HG03565 (cell line): ENCODE results near the gene C18orf54.
"Not testable (repeated sequence)": the region's sequence is repeated elsewhere in the genome, so short reads cannot be mapped to it uniquely, and the experiment has no call there.

Experiments
- ATAC-seq: cut with Tn5 transposase; IDR thresholded peaks from one replicate; pipeline ENCODE4 v1.9.1; 2021; ENCODE audit warnings: mild to moderate bottlenecking, moderate library complexity; ENCODE audit not compliant: unreplicated experiment

The C18orf54 gene

DNA sequence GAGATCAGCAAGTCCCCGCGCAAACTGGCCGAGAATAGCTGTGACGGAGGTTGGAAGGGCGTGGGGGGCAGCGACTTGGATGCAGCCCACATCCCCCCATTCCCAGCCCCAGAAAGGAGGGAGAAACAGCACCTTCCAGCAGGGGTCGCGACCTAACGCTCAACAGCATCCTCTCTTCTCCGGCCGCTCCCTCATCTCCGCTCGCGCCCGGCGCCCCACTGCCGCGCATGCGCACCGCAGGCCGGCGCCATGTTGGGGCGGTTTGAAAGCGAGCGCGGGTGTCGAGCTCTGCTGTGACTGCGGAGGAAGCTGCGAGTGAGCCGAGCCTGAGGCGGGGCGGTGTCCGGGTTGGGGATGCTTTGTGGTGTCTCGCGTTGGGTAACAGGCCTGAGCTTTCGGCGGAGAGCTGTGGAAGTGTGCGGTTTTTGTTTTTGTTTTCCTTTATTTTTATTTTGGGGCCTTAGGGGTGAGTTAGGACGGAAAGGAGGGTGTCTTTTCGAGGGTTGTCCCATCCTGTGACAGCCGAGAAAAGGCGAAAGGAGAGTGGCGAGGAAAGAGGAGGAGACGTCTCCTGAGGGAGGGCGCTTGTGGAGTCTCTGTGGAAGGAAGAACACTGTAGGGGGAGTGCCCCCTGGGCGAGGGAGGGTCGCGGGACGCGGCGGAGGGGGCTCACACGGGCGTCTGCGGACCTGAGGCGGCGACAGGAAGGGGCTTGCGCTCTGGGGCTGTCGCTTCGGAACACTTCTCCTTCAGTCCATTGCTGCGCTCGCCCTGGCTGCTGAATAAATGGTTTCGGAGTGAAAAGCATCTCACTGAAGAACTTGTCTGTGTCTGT, at the start of gene C18orf54, which contains the start of gene STARD6:
TSS of gene C18orf54 (plus strand) at position 247 of the 835 bp plus-strand sequence. CDS start 2,667 bp downstream, outside the sequence.
TSS of gene STARD6 (minus strand) at position 199 of the 835 bp plus-strand sequence. CDS start 3,285 bp downstream, outside the sequence.
- peak; percentile 93 for ATAC-seq

- ATAC-seq, result not testable (repeated sequence)
Observed at GRCh38 chr18:54309564-54309963, 48.1 kb upstream of the C18orf54 start.

DNA sequence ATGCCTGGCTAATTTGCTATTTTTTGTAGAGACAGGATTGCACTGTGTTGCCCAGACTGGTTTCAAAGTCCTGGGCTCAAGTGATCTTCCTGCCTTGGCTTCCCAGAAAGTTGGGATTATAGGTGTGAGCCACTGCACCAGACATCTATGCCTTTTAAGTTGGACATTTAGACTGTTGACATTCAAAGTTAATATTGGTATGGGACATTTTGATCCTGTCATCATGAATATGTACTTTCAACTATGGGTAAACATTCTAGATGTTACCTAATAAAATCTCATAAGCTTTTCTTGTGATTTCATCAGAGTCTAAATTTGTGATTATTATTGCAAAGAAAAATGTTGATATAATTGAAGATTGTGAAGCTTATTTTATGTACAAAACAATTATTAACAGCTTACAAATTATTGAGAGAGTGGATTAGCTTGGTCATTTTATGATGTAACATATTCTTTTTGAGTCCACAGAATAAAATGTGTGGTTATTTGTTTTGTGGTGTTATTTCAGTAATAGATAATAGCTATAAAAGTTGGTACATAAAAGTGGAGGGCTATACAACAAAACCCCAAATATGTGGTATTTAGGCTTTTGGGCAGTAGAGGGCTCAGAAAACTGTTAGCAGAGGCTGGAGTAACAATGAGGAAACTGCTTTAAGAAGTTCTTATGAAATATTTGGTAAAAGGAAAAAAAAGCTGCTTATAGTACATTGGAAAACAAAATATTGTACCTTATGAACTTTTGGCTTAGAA, 41.5 kb upstream of the C18orf54 start:
- no peak for ATAC-seq

GRCh38 chr18:54323561-54323960, 34.1 kb upstream of the C18orf54 start:
- ATAC-seq, result no peak

DNA sequence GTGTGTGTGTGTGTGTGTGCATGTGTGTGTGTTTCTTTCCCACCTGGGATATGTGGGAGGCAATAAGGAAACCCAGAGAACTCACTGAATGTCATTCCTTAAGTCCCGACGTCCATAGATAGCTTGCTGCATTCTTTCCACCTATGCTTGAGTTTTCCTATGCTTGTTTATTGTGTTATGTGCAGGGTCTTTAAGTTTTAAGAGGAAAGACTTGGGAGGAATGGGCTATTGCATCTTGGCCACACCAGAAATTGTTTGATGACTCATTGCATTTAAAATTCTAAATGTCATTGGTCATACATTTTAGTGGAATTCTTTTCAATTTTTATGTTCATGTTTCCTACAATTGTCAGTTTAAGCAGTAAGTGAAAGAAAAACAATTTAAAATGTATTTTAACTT, 33.7 kb upstream of the C18orf54 start:
- no peak for ATAC-seq

GRCh38 chr18:54327818-54328217, 29.9 kb upstream of the C18orf54 start:
- ATAC-seq, result no peak

- no peak for ATAC-seq
Observed at GRCh38 chr18:54329787-54330186, 27.9 kb upstream of the C18orf54 start.

DNA sequence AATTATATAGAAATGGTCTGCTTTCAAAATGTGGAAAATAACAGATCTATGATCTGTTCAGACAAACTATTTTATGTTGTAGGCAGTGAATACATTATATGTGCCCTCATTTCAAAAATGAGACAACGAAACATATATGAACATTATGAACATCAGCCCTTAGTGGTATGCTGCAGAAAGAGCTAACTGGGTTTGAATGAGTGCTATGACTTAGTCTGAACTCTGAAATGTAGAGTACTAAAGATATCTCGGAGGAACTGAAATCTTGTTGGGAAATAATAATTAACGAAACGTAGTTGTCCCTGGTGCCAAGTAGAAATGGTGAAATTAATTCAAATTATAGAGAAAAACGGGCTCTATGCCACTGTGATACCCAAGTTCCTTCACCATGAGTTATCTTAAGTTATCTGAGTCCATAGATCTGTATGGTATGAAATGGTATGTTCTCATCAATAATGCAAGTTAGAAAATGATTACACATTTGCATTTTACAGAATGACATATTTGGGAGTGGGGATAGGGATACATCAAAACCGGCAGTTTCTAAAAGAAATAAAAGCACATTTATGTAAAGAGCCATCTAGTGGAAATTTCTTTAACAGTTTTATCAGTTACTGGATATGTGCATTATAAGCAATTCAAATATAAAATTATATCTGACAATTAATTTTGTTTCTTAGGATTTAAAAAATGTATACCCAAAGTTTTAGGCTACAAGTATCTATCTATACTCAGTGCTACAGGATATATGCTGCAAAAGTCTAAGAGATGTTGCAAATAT, 26.7 kb upstream of the C18orf54 start:
- ATAC-seq, result no peak

- no peak for ATAC-seq
Observed at GRCh38 chr18:54335638-54336173, 22.0 kb upstream of the C18orf54 start.

DNA sequence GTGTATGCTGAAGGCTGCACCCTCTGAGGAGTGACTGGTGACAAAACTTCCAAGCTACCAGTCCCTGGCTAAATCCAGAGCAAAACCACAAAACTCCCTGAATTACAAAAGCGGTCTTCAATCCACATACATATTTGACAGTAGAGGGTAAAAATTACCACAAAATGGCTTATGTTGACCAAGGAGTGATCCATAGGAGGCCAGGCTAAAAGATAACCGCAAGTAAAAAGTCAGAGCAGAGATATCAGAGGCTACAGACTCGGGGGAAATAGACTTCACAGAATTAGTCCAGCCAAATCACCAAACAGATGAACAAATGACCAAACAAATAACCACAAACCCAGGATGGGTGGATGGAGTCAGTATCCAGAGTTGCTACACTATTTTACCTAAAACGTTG, 19.5 kb upstream of the C18orf54 start:
- ATAC-seq, result no peak

- ATAC-seq, result no peak
Observed at GRCh38 chr18:54351186-54351585, 6.5 kb upstream of the C18orf54 start.

DNA sequence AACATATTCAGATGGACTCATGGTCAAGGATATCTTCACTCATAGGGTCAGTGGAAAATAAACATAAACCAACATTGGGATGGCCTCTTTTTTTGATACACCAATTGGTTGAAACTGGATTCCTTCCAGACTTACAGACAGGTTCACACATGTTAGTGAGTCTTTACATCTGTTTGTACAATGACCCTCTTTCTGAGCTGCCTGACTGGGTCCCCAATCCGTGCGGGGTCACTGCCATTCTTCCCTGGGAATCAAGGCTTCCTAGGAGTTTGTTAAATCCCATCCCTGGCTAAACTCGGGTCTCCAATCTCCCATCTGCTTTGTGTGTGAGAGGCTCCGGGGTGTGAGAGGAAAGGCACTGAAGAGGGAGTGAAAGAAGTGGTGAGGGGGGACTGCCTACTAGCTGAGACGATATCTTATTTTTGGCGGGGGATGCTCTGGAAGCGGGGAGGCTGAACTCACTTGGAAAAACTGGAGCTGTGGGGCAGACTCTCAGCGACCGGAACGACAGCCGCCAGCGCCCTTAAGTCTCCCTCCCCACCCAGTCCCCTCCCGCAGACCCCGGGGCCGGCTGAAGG, 535 bp upstream of the C18orf54 start:
- ATAC-seq, result no peak

DNA sequence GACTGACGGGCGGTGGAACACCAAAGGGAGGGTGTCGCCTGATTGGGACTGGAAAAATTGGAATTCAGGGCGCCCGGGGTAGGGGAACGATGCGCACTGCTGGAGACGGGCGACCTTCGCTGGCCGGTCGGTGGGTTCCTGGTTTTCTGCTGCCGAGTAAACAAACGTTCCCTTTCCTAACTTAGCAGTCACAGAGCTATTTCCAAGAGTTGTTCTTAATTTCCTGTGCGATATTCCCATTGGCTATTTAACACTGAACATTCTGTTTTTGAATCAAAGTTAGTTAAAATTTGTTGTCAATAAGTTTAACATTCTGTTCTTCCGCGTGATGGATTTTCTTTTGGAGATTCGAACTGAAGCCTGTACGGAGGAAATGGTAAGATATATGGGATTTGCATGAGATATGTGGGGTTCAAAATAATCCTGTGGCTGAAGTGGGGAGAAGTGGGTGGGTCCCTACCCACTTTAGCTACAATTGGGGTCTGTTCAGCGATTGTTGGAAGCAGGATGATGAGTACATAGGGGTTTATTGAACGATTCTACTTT, 862 bp downstream of the C18orf54 start:
- ATAC-seq, result peak; percentile 3

GRCh38 chr18:54359233-54359632, 1.5 kb downstream of the C18orf54 start:
- ATAC-seq, result no peak

- no peak for ATAC-seq
Observed at GRCh38 chr18:54360406-54360805, 2.7 kb downstream of the C18orf54 start.

GRCh38 chr18:54378057-54378456, 20.4 kb downstream of the C18orf54 start:
- no peak for ATAC-seq

- ATAC-seq, result no peak
Observed at GRCh38 chr18:54381640-54382039, 23.9 kb downstream of the C18orf54 start.

DNA sequence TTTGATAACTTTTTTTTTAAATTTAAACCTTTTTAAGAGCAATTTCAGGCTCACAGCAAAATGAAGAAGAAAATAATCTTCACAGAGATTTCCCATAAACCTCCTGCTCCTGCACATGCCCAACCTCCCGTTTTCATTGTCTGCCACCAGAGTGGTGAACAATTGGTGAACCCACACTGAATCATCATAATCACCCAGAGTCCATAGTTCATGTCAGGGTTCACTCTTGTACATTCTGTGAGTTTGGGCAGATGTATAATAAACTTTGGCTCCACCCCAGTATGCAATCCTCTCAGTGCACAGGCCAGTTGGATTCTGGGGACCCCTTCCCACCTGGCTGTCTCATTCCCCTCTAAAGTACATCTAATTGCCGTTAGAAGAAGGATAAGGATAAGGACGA, 24.4 kb downstream of the C18orf54 start:
- no peak for ATAC-seq

- ATAC-seq, result no peak
Observed at GRCh38 chr18:54382733-54383252, 25.1 kb downstream of the C18orf54 start.

GRCh38 chr18:54386043-54386442, 28.3 kb downstream of the C18orf54 start:
- no peak for ATAC-seq
